Umbilical cord (tissue), 2 donors: ENCODE results near the gene UBXN7. TPM values are rescaled to one million over a fixed set of nuclear protein-coding genes. Genes with fewer than 3 reads are reported as not detected.
"Not testable (repeated sequence)": the region's sequence is repeated elsewhere in the genome, so short reads cannot be mapped to it uniquely, and the experiment has no call there.

Experiments
- DNase-seq: peaks from one replicate; pipeline ENCODE4 v3.0.0-alpha.2; 2015; ENCODE audit warnings: low spot score
- total RNA-seq: library from RNA; depleted of rRNA; stranded (reverse); fragments of >200 nt; gene quantifications from one replicate; pipeline ENCODE4 v1.2.3, GENCODE V29; 2014; ENCODE audit warnings: low replicate concordance; ENCODE audit not compliant: insufficient read depth

UBXN7 gene, protein sequence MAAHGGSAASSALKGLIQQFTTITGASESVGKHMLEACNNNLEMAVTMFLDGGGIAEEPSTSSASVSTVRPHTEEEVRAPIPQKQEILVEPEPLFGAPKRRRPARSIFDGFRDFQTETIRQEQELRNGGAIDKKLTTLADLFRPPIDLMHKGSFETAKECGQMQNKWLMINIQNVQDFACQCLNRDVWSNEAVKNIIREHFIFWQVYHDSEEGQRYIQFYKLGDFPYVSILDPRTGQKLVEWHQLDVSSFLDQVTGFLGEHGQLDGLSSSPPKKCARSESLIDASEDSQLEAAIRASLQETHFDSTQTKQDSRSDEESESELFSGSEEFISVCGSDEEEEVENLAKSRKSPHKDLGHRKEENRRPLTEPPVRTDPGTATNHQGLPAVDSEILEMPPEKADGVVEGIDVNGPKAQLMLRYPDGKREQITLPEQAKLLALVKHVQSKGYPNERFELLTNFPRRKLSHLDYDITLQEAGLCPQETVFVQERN
- total RNA-seq = 18.8 TPM

DNA sequence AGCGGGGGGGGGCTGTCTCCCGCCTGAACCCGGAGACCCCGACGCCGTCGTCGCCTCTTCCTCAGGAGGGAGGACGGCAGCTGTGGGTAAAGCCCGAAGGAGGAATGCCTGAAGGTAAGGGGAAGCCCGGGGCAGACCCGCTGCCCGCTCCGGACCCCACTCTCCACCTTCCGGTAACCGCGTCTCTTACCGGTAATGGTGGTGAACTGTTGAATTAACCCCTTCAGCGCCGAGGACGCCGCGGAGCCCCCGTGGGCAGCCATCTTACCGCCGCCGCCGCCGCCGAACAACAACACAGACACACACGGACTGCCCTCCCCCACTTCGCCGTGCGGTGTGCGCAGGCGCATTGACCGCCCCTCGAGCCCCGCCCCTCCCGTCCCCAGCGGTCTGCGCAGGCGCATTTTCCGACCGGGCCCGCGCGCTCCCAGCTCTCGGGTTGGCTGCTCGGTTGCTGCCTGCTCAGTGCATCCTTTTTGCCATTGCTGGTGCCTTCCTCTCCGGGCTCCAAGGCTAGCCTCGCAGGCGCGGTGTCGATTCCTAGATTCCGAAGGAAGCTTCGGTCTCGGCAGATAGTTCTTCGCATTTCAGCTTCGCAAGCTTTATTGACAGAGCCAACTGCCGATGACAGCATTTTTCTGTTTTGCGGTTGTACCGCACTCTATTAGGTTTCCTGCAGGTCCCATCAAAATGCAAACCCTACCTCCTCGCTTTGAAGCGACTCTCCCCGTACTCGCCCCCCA is at the start of gene UBXN7:
Gene UBXN7 (minus strand): TSS at position 291 of the 743 bp plus-strand sequence. CDS start 28 bp downstream, at position 263.
- peak; percentile 97 for DNase-seq

DNA sequence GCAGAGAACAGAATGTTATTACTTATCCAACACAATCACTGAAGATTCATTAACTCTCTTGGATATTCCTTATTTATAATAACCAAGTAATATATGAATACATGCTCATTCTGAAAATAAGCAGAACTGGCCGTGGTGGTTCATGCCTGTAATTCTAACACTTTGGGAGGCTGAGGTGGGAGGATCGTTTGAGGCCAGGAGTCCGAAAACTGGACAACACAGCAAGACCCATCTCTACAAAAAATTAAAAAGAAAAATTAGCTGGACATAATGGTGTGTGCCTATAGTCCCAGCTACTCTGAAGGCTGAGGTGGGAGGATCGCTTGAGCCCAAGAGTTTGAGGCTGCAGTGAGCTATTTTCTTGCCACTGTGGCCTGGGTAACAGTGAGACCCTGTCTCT is 45.5 kb upstream of the UBXN7 start:
- DNase-seq = no peak

DNA sequence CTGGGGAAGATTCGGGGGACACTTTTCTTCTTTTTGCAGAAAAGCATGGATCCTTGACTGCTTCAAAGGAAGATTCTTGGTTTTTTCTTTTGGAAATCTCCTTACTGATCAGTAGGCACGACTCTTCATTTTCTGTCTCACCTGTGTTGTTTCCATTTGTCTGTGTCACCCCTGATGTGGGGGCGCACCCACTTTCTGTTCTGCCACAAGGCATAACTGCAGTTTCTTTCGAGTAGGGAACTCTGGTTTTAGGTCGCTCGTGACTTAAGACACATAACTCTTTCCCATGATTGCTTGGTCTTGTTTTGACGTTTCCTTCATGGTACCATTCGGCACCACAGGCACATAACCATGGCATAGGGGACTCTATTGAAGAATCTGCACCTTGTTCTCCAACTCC is 40.1 kb upstream of the UBXN7 start:
- no peak for DNase-seq

DNA sequence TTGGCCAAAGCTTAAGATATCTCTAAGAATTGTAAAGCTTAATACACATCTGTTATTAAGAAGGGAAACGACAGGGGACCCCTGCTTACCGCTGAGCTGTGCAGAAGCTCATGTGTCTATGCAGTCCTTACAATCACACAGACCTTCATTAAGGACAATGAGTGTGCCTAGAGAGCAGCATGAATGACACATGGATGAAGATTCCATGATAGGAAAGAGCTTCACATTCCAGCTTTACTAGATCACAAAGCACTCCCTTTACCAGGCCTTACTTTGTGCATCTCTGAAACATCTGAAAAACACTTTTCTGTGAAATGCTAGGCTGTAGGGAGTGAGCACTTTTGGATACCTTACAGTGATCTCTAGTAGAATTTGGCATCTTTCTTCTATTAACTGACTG is 39.3 kb upstream of the UBXN7 start:
- DNase-seq = no peak

DNA sequence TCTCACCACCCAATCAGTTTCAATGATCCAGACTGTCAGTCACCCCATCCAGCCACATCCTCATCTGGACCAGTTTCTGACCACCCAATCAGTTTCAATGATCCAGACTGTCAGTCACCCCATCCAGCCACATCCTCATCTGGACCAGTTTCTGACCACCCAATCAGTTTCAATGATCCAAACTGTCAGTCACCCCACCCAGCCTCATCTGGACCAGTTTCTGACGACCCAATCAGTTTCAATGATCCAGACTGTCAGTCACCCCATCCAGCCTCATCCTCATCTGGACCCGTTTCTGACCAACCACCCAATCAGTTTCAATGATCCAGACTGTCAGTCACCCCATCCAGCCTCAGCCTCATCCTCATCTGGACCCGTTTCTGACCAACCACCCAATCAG is 38.0 kb upstream of the UBXN7 start:
- DNase-seq = not testable (repeated sequence)

DNA sequence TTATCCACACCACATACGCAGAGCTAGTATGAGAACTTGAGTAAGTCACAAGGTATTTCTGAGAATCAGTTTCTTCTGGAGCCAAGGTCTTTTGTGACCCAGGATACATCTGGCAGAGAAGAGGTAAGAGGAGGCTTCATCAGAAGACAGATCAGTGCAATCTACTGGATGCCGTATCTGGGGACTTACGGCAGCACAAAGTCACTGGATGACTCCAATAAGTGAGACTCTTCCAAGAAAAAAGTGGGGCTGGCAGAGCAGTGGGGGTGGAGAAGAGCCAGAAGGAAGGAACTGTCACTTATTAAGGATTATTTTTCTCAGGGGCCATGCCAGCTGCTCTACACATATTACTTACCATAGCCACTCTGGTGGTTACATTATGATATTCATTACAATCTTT is 31.6 kb upstream of the UBXN7 start:
- no peak for DNase-seq

DNA sequence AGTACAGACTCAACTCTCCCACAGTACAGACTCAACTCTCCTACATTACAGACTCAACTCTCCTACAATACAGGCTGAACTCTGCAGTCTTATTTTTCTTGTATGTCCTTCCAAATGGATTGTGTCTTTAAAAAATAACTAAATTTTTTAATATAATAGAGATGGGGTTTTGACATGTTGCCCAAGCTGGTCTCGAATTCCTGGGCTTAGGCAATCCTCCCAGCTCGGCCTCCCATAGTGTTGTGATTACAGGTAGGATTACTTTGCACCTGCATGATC is 31.2 kb upstream of the UBXN7 start:
- no peak for DNase-seq

DNA sequence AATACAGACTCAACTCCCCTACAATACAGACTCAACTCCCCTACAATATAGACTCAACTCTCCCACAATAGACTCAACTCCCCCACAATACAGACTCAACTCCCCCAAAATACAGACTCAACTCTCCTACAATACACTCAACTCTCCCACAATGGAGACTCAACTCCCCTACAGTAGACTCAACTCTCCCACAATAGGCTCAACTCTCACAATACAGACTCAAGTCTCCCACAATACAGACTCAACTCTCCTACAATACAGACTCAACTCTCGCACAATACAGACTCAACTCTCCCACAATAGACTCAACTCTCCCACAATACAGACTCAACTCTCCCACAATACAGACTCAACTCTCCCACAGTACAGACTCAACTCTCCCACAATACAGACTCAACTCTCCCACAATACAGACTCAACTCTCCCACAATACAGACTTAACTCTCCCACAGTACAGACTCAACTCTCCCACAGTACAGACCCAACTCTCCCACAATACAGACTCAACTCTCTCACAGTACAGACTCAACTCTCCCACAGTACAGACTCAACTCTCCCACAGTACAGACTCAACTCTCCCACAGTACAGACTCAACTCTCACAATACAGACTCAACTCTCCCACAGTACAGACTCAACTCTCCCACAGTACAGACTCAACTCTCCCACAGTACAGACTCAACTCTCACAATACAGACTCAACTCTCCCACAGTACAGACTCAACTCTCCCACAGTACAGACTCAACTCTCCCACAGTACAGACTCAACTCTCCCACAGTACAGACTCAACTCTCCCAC is 30.7 kb upstream of the UBXN7 start:
- DNase-seq = not testable (repeated sequence)

DNA sequence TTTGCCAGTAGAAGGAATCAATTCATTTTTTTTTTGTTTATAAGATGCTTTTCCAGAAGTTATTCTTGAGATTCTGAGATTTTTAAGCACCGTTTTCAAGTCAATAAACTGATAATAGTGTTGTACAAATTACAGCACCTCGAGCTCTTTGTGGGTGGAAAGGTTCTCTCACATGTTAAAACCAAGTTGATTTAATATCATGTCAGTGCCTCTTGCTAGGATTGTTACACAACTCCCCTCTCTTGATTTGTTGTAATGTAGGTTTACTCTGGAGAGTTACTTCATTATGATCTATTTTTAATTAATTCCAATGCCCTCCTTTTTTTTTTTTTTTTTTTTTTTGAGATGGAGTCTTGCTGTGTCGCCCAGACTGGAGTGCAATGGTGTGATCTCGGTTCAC is 25.8 kb upstream of the UBXN7 start:
- no peak for DNase-seq

DNA sequence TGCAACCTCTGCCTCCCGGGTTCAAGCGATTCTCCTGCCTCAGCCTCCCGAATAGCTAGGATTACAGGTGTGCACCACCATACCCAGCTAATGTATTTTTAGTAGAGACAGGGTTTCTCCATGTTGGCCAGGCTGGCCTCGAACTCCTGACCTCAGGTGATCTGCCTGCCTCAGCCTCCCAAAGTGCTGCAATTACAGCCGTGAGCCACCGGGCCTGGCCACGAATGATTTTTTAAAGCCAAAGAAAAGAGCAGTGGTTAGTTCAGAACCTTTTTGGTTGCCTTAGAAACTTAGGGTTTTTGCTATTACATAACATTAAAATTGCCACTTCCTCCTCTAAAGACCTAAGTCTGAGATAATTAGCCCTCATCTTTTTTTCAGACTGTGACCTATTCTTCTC is 25.2 kb upstream of the UBXN7 start:
- DNase-seq = not testable (repeated sequence)

DNA sequence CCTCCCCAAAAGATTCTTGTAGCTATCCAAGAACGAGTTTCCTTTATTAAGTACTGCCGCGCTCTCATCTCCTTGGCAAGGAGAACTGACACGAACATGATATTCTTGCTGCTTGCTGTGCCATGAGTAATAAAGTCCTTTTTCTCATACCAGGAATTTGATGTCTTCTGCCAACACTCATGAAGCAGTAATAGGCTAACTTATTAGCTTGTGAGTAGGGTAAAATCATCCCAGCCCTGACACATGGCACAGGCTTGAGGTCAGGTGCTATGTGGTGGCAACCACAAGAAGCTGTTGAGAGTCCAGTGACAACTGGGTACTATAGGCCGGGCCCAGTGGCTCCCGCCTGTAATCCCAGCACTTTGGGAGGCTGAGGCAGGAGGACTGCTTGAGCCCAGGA is 22.7 kb upstream of the UBXN7 start:
- no peak for DNase-seq

DNA sequence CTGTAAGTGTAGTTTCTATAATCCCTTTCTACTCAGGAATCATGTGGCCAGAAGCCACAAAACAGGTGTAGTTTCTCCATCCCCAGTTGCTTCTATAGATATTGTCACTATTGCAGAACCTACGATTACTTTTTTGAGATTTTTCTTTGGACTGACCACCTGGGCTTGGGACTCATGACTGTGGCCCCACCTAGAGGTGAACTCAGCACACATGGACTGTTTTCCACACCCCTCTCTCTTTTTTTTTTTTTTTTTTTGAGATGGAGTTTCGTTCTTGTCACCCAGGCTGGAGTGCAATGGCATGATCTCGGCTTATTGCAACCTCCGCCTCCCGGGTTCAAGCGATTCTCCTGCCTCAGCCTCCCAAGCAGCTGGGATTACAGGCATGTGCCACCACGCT is 13.2 kb upstream of the UBXN7 start:
- DNase-seq = not testable (repeated sequence)

DNA sequence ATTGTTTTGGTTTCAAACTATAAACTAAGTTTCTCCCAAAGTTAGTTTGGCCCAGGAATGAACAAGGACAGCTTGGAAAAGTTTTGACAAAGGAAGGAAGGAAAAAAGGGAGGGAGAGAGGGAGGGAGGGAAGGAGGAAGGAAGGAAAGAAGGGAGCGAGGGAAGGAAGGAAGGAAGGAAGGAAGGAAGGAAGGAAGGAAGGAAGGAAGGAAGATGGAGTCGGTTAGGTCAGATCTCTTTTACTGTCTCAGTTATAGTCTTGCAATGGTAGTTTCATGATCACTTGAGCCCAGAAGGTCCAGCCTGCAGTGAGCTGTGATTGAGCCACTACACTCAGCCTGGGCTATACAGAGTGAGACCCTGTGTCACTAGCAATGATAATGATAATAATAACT is 12.3 kb upstream of the UBXN7 start:
- no peak for DNase-seq

DNA sequence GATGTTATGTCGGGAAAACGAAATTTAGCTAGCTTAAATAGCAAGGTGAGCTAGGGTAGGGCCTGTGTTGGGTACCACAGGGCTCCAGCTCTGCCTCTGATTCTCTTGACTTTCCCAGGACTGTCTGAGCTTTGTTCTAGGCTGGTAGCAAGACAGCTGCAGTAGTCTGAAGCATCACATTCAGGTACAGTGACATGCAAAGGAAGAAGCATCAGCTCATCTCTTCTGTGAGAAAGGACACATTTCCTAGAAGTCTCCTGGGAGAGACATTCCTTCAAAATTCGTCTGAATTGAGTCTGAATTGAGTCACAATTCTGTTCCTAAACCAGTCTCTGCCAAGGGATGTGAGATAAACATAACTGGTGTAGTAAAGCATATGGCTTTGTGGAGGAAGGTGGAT is 8.5 kb upstream of the UBXN7 start:
- DNase-seq = no peak

DNA sequence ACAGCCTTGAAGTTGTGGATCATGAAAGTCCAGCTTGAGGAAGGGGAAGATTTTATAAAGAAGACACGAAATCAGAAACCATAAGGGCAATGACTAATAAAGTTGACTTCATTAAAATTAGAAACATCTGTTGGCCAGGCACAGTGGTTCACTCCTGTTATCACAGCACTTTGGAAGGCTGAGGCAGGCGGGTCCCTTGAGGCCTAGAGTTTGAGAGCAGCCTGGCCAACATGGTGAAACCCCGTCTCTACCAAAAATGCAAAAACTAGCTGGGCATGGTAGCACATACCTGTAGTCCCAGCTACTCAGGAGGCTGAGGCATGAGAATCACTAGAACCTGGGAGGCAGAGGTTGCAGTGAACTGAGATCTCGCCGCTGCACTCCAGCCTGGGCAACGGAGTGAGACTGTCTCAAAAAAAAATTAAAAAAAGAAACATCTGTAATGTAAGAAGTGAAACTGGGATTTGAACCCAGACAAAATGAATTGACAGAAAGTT is 7.9 kb upstream of the UBXN7 start:
- peak; percentile 14 for DNase-seq

DNA sequence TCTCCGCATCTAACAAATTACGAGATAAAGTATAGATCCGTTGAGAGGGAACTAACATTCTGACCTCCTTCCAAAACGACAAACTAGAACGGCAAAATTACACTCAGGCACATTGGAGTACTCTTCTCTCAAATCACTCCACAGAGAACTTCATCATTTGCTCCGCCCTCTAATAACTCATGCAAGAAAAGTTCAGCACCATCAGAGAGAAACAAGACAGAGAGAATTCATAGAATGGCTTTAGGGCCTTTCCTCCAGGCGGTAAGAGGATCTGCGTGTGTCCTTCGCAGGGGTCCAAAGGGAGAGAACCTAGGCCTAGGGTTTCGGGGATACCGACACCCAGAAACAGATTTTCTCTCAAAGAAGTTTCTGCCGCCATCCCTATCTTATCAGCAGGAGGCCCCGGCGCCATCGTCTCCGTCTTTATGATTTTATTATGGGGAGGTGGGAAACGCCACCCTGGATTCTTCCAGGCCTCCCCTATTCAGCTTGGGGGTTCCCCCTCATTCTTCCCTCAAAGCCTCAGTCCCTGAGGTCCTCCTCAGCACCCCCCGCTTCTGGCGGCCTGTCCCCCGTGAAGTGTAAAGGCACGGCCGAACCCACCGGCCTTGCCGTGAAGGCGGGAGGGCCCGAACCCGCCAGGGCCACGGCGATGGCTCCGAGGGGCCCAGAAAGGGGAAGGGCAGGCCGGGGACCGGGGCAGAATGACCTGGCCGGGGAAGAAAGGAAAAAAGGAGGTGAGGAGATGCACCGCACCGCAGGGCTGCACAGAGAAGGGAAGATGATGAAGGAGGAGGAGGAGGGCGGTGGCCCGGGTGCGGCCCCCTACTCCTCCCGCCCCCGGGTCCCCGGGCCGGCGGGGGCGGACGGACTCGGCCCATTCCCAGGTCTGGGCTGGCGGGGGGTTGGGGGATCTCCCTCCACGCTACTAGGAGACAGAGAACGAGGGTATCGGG is 768 bp downstream of the UBXN7 start:
- peak; percentile 86 for DNase-seq

DNA sequence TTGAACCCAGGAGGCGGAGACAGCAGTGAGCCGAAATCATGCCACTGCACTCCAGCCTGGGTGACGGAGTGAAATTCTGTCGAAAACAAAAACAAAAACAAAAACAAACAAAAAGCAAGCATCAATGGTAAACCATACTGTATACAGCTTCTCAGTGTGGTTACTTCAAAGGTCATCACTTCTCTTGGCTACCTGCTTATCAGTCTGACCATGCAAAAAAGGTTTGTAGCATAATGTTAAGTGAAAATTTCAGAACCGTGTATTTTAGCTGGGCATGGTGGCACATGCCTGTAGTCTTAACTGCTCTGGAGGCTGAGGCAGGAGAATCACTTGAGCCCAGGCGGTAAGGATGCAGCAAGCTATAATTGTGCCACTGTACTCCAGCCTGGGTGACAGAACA is 4.2 kb downstream of the UBXN7 start:
- DNase-seq = no peak

DNA sequence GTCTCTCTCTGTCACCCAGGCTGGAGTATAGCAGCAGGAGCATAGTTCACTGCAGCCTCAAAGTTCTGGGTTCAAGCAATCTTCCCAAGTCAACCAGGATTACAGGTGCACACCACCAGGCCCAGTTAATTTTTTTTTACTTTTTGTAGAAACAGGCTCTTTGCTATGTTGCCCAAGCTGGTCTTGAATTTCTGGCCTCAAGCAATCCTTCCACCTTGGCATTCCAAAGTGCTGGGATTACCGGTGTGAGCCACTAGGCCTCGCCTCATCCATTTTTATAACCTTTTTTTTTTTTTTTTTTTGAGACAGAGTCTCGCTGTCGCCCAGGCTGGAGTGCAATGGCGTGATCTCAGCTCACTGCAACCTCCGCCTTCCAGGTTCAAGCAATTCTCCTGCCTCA is 7.8 kb downstream of the UBXN7 start:
- DNase-seq = not testable (repeated sequence)

DNA sequence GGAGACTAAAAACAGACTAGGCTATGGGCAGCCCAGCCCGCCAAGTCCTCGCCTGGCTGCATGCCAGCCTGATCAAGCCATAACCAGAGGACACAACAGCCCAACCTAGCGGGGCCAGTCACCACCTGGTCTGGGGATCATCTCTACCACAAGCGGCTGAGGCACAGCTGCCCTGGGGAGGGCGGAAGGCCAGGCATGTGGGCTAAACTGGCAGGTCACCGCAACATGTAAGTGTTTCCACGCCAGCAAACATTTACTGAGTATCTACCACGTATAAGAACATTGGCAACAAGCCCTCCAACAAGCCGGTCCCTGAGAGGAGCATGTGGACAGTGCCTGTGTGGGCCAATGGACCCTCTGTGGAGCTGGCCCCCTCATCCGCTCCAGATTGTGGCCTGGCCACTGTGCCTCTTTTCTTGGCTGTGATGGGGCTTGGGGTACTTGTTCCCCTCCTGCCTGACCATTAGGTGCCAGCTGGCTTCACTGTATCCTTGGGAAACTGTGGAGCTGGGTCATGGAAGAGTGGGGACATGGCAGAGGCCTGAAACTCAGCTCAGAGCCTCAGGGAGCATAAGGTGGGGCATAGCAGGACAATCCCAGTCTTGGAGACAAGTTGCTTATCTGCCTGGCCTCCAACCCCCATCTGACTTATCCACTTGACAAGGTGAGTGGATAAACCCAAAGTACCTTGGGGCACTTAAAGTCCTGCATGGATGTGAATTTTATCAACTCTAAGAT is 9.0 kb downstream of the UBXN7 start:
- DNase-seq = no peak

DNA sequence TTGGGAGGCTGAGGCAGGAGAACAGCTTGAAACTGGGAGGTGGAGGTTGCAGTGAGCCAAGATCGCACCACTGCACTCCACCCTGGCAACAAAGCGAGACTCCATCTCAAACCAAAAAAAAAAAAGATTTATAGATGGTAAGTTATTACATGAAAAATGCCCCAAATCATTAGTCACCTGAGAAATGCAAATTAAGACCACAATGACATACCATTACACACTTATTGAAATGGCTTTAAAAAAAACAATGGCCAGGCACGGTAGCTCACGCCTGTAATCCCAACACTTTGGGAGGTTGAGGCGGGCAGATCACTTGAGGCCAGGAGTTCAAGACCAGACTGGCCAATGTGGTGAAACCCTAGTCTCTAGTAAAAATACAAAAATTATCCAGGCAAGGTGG is 10.6 kb downstream of the UBXN7 start:
- not testable (repeated sequence) for DNase-seq
